Muscle layer of colon (tissue), 2 donors: Measurements from ENCODE around the gene CIRBP.

Source experiments
- H3K27ac ChIP-seq: one replicate; pipeline ENCODE4 v1.7.0; 2013; ENCODE audit warnings: low read depth, mild to moderate bottlenecking, low read length, moderate library complexity
- H3K27me3 ChIP-seq, 2 donors: one replicate each; pipeline ENCODE4 v1.7.0; 2013; ENCODE audit warnings: low read length in 2 of 2, mild to moderate bottlenecking in 2 of 2; ENCODE audit not compliant: insufficient read depth in 2 of 2, control insufficient read depth in 1 of 2
- H3K36me3 ChIP-seq: one replicate; pipeline ENCODE4 v1.7.0; 2013; ENCODE audit warnings: mild to moderate bottlenecking, low read length; ENCODE audit not compliant: insufficient read depth
- H3K4me1 ChIP-seq: one replicate; pipeline ENCODE4 v1.7.0; 2013; ENCODE audit warnings: mild to moderate bottlenecking, low read length; ENCODE audit not compliant: insufficient read depth
- H3K4me3 ChIP-seq, 2 donors: one replicate each; pipeline ENCODE4 v1.7.0; 2013; ENCODE audit warnings: low read length in 2 of 2, low read depth in 1 of 2, mild to moderate bottlenecking in 1 of 2, moderate library complexity in 1 of 2
- H3K9ac ChIP-seq: one replicate; pipeline ENCODE4 v1.7.0; 2013; ENCODE audit warnings: low read length
- H3K9me3 ChIP-seq: one replicate; pipeline ENCODE4 v1.7.0; 2013; ENCODE audit warnings: mild to moderate bottlenecking, low read length
- donor health status: abdominal sarcoma.
- donor health status: Adenocarcinoma of cecum.

CIRBP gene

DNA sequence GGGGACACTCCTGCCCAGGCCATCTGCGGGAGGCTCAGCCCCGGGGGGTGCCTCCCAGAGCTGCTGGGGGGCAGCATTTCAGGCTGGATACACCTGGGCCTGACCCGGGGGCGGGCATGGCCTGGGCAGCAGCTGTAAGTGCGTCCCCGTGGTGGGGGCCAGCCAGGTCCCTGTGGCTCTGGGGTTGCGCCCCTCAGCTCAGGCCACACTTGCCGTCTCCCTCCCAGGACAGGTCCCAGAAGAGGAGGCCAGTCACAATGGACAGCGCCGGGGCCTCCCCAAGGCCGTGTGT is 43.0 kb upstream of the CIRBP start:
- H3K4me3 ChIP-seq = no peak overlapping the region
- H3K4me1 ChIP-seq = peaks cover 7% of the 10 kb centered on the region
- H3K9me3 ChIP-seq = no peaks in the 10 kb centered on the region
- H3K9ac ChIP-seq = no peak overlapping the region
- H3K36me3 ChIP-seq = peaks cover 18% of the 10 kb centered on the region
- no peaks in the 10 kb centered on the region for H3K27me3 ChIP-seq
- no peak overlapping the region for H3K27ac ChIP-seq

DNA sequence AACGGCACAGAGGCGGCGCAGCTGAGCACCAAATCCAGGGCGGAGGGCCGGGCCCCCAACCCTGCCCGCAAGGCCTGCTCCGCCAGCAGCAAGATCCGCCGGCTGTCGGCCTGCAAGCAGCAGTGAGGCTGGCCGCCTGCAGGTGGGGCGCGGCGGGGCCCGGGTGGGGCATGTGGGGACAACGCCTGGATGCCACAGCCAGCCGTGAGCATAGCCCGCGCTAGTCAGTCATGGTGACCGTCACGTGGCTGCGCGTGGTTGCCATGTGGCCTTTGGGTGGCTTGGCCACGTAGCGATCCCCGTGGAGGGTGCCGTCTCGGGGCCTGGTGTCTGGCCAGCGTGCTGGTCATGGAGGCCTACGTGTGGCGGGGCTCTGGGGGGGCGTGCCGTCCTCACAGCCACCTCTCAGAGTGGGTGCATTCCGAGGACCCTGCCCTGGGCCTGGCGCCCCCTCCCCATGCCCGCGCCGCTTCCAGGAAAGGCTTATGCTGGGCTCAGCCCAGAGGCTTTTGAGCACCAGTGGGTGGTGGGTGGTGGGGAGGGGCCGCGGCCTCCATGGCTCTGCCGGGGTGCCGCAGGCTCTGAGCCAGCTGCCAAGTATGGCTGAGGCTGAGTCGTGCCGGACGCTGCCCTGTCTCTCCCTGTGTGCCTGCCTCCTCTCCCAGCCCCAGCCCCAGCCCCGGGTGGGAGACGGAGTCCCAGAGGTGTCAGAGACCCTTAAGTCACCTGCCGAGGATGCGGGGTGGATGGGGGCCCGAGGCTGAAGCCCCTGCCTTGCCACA is 42.4 kb upstream of the CIRBP start:
- Histone ChIP-seq H3K27me3 (no peaks in the 10 kb centered on the region), H3K27ac (no peak overlapping the region), H3K9me3 (no peaks in the 10 kb centered on the region), H3K9ac (no peak overlapping the region), H3K4me1 (peaks cover 7% of the 10 kb centered on the region), H3K36me3 (peaks cover 13% of the 10 kb centered on the region), H3K4me3 (no peak overlapping the region)

DNA sequence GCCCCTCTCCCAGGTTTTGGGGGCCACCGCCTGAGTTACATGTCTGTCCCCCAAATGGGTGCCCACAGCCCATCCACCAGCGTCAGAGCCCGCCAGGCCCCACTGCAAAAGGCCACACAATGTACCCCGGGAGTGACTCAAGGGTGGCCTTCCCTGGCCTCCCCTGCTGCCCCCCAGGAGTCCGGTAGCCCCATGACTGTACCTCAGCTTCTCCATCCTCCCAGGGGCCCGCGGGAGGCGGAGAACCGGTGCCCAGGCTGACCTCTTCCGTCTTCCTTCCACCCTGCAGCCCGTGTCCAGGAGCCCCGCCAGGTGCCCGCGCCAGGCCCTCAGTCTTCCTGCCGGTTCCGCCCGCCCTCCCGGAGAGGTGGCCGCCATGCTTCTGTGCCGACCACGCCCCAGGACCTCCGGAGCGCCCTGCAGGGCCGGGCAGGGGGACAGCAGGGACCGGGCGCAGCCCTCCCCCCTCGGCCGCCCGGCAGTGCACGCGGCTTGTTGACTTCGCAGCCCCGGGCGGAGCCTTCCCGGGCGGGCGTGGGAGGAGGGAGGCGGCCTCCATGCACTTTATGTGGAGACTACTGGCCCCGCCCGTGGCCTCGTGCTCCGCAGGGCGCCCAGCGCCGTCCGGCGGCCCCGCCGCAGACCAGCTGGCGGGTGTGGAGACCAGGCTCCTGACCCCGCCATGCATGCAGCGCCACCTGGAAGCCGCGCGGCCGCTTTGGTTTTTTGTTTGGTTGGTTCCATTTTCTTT is 41.7 kb upstream of the CIRBP start:
- Histone ChIP-seq H3K27me3 (no peaks in the 10 kb centered on the region), H3K9me3 (no peaks in the 10 kb centered on the region), H3K9ac (no peak overlapping the region), H3K36me3 (peaks cover 10% of the 10 kb centered on the region), H3K4me3 (no peak overlapping the region), H3K27ac (no peak overlapping the region), H3K4me1 (peaks cover 13% of the 10 kb centered on the region)

DNA sequence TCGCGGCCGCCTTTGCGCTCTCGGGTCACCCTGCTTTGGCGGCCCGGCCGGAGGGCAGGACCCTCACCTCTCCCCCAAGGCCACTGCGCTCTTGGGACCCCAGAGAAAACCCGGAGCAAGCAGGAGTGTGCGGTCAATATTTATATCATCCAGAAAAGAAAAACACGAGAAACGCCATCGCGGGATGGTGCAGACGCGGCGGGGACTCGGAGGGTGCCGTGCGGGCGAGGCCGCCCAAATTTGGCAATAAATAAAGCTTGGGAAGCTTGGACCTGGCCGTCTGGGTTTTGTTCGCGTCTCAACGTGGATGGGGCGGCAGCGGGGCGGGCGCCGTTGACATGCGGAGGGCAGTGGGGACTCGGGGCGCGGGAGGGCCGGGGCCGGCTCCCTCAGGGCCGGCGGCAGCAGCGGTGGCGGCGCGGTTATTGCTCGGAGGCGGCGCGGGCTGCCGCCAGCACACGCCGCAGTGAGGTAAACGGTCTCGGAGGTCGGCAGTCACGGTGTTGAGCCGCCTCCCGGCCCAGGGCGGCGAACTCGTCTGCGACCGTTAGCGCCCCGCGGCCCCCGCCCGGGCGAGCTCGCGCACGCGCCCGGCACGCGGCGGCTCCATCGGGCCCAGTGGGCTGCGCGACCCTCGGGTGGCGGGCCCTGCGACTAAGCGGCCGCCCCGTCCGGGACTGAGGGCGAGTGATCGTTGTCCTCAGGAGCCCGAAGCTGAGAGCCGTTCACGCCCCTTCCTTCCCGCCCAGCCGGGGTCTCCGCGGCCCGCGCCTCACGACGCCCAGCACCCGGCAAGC is 40.8 kb upstream of the CIRBP start:
- Histone ChIP-seq H3K9me3 (no peaks in the 10 kb centered on the region), H3K36me3 (peaks cover 2% of the 10 kb centered on the region), H3K27ac (no peak overlapping the region), H3K27me3 (no peaks in the 10 kb centered on the region), H3K9ac (no peak overlapping the region), H3K4me3 (no peak overlapping the region), H3K4me1 (peaks cover 13% of the 10 kb centered on the region)

- no peaks in the 10 kb centered on the region for H3K36me3 ChIP-seq
Observed at GRCh38 chr19:1229056-1229923, 39.8 kb upstream of the CIRBP start.

GRCh38 chr19:1229924-1230782 is 39.0 kb upstream of the CIRBP start:
- H3K4me1 ChIP-seq = peaks cover 13% of the 10 kb centered on the region

More at GRCh38 chr19:1229056-1229923, 39.8 kb upstream of the CIRBP start:
- H3K9me3 ChIP-seq = no peaks in the 10 kb centered on the region
- H3K27me3 ChIP-seq = no peaks in the 10 kb centered on the region
- H3K4me3 ChIP-seq = no peak overlapping the region
- H3K9ac ChIP-seq = no peak overlapping the region
- peaks cover 13% of the 10 kb centered on the region for H3K4me1 ChIP-seq
- no peak overlapping the region for H3K27ac ChIP-seq

GRCh38 chr19:1230783-1231489 is 38.2 kb upstream of the CIRBP start:
- H3K27me3 ChIP-seq = peaks cover 0 to 1% of the 10 kb centered on the region in 2 donors
- H3K4me1 ChIP-seq = peaks cover 13% of the 10 kb centered on the region
- no peaks in the 10 kb centered on the region for H3K36me3 ChIP-seq
- H3K4me3 ChIP-seq = no peak overlapping the region
- H3K9ac ChIP-seq = no peak overlapping the region
- H3K27ac ChIP-seq = no peak overlapping the region
- no peaks in the 10 kb centered on the region for H3K9me3 ChIP-seq

More at GRCh38 chr19:1229924-1230782, 39.0 kb upstream of the CIRBP start:
- Histone ChIP-seq H3K9me3 (no peaks in the 10 kb centered on the region), H3K9ac (no peak overlapping the region), H3K27ac (no peak overlapping the region), H3K27me3 (no peaks in the 10 kb centered on the region), H3K4me3 (no peak overlapping the region), H3K36me3 (no peaks in the 10 kb centered on the region)

DNA sequence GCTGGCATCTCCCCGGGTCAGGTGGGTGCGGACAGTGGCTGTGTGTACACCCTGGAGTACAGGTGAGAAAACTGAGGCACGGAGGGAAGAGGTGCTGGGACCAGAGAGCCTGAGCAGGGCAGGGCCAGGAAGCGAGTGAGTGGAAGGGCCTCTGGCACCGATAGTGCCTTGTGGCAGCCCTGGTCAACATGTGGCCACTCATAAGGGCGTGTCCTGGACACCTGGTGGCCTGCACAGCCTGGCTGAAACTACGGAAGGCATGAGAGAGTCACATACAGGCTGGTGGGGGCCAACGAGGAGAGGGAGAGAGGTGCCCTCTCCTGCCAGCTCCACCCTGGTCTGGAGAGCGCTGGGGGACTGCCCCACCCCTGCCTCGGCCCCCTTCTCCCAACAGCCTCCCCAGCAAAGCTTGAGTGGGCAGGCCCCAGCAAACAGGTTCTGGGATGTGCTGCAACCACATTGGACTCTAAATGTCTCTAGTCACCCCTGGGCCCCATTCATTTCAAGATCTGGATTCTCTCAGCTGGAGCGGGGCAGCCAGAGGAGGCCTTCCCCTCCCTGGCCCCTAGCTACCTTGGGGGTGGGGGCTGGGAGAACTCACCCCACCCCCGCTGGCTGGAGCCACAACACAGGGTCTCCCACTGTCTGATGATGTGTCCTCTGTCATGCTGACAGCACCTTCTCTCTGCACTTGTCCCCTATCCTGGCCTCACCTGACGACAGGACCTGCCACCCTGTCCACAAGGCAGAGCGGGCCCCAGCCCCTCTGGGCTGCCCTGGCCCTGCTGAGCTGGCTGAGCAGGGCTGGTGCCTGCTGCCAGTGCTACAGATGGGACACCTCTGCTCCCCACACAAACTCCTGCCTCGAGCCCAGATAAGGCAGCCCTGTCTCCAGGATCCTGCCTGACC is 37.1 kb upstream of the CIRBP start:
- Histone ChIP-seq H3K9me3 (no peaks in the 10 kb centered on the region), H3K36me3 (no peaks in the 10 kb centered on the region), H3K9ac (no peak overlapping the region), H3K27ac (no peak overlapping the region), H3K4me3 (no peak overlapping the region), H3K4me1 (peaks cover 13% of the 10 kb centered on the region), H3K27me3 (peaks cover 0 to 8% of the 10 kb centered on the region in 2 donors)

DNA sequence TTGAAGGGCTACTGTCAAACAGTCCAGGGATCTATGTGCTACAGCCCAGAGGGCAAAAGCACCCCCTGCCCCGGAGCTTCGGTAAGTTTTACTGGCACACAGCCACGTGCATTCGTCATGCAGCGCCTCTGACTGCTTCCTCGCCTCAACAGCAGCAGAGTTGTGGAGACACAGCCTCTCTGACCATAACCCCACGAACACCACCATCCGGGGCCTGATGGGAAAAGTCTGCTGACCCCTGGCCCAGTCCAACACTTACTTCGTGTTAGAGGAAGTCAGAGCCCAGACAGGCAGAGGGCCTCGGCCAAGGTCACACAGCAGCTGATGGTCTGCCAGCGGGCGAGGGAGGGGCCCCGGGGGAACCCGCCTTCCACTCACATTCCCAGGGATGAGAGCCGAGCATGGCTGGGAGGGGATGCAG is 36.5 kb upstream of the CIRBP start:
- Histone ChIP-seq H3K4me3 (no peak overlapping the region), H3K36me3 (no peaks in the 10 kb centered on the region), H3K9me3 (no peaks in the 10 kb centered on the region), H3K4me1 (peaks cover 13% of the 10 kb centered on the region), H3K27me3 (peaks cover 0 to 8% of the 10 kb centered on the region in 2 donors), H3K9ac (no peak overlapping the region), H3K27ac (no peak overlapping the region)
